GM11168 (cell line): ENCODE measurements around the gene RNF175.
"Not testable (repeated sequence)": the region's sequence is repeated elsewhere in the genome, so short reads cannot be mapped to it uniquely, and the experiment has no call there.

Source experiments
- in situ Hi-C: fragments of 300-500 bp; cut with MboI; formaldehyde crosslinking; loops from one replicate; pipeline ENCODE4 v1.12.0; 2022; ENCODE audit warnings: low sequenced_read_pairs; ENCODE audit not compliant: unreplicated experiment

RNF175 gene

GRCh38 chr4:153705743-153706468 lies 53.9 kb downstream of the RNF175 start:
- in situ Hi-C loops = no loop called here

DNA sequence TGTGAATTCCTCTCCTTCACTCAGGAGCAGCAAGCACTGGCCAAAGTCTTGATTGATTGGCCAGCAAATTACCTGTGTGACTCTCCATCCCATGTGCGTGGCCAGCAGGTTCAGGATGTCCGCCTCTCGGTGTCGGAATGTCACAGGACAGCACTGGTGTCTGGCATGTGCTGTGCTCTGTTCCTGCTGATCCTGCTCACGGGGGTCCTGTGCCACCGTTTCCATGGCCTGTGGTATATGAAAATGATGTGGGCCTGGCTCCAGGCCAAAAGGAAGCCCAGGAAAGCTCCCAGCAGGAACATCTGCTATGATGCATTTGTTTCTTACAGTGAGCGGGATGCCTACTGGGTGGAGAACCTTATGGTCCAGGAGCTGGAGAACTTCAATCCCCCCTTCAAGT lies 55.3 kb downstream of the RNF175 start:
- in situ Hi-C loops = no loop called here

- in situ Hi-C loops = no loop called here
Observed at GRCh38 chr4:153684971-153685371, 74.9 kb downstream of the RNF175 start.

DNA sequence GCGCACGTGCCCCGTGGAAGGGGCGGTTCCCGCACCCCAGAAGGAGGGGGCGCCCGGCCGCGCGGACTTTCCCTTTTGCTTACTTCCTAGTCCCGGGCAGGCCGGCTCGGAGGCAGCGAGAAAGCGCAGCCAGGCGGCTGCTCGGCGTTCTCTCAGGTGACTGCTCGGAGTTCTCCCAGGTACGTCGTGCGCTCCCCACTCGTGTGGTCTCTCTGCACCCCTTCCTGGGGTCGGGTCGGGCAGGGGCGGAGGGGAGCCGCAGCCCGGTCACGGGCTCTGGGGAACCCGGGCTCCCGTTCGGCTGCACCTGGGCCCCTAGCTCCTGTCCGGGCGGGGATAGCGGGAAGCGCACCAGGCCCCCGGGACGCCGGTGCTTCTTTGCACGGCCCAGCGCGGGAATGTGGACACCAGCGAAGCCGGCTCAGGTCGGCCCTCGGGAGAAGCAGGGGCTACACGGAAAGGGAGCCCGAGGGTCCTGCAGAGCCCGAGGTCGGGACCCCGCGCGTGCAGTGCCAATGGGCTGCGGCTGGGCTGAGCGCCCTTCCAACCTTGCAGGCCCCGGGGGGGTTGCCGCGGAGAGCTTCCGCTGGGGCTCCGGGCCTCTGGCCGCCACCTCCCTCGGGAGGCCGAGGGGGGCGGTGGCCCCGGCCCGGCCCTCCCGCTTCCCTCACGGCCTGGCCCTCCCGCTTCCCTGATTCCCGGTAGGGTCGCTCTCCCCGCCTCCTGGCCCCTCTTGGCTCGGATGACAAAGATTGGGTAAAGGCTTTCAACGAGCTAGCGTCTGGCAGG lies 75.4 kb downstream of the RNF175 start, which contains the start of gene TLR2:
Gene TLR2, plus strand, starts transcription at position 99 of the 789 bp plus-strand sequence. CDS start 18,628 bp downstream, outside the sequence.
- in situ Hi-C loops = no loop called here

DNA sequence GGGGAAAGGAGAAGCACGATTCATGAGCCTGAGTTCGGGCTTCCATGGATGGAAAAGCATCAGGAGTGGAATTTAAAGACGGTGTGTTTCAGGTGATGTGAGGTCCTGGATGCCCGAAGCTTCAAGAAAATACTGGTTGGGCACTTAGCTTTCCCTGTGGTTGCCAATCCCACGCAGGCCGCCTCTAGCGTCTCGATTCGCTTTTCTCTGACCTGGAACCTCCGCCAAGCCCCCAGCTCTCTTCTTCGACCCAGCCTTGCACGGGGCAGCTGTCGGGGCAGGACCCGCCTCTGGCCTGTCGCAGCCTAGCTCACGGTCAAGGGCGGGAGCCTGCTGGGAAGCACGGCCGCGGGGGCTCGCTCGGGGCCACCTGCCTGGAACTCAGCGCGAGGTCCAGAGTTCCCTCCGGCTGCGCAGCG lies 76.1 kb downstream of the RNF175 start:
- in situ Hi-C loops = no loop called here

DNA sequence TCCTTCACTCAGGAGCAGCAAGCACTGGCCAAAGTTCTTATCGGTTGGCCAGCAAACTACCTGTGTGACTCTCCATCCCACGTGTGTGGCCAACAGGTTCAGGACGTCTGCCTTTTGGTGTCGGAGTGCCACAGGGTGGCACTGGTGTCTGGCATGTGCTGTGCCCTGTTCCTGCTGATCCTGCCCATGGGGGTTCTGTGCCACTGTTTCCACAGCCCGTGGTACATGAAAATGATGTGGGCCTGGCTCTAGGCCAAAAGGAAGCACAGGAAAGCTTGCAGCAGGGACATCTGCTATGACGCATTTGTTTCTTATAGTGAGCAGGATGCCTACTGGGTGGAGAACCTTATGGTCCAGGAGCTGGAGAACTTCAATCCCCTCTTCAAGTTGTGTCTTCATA lies 80.3 kb downstream of the RNF175 start:
- in situ Hi-C loops = no loop called here

- in situ Hi-C loops = no loop called here
Observed at GRCh38 chr4:153676984-153677383, 82.8 kb downstream of the RNF175 start.

DNA sequence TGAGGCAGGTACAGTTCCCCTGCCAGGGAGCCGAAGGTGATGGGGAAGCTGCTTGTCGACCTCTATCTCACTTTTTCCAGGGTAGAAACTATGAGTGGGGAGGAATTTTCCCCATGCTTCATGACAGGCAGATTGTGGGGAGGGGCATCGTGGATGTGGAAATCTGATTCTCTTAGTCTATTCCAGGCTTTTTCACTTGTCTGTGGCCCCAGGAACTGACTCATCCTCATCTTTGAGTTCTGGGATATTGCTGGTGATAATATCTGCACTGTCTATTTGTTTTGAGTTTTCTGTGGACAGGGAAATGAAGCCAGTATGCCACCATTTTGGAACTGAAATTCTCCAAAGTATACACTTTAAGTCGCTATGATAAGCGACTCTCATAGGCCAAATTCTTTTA lies 83.3 kb downstream of the RNF175 start:
- in situ Hi-C loops = no loop called here

DNA sequence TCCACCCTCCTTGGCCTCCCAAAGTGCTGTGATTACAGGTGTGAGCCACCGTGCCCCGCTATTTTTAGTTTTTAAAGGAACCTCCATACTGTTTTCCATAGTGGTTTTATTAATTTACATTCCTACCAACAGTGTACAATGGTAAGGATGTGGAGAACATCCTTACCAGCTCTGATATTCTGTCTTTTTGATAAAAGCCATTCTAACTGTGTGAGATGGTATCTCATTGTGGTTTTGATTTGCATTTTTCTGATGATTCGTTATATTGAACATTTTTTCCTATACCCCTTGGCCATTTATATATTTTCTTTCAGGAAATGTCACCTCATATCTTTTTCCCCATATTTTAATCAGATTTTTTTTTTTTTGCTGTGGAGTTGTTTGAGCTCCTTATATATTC lies 90.0 kb downstream of the RNF175 start:
- in situ Hi-C loops = no loop called here

- in situ Hi-C loops = no loop called here
Observed at GRCh38 chr4:153668647-153669046, 91.2 kb downstream of the RNF175 start.

- in situ Hi-C loops = not testable (repeated sequence)
Observed at GRCh38 chr4:153666505-153666904, 93.3 kb downstream of the RNF175 start.

DNA sequence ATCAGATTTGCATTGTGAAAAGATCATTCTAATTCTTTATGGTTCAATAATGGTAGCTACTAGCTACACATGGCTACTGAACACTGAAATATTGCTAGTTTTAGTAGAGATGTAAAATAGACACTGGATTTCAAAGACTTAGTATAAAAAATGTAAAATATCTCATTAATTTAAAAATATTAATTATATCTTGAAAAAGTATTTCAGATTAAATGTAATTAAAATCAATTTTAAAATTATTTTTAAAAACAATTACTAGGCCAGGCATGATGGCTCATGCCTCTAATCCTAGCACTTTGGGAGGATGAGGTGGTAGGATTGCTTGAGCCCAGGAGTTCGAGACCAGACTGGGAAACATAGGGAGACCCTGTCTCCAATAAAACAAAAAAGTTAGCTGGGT lies 96.2 kb downstream of the RNF175 start:
- in situ Hi-C loops = no loop called here

- in situ Hi-C loops = no loop called here
Observed at GRCh38 chr4:153661908-153662307, 97.9 kb downstream of the RNF175 start.

DNA sequence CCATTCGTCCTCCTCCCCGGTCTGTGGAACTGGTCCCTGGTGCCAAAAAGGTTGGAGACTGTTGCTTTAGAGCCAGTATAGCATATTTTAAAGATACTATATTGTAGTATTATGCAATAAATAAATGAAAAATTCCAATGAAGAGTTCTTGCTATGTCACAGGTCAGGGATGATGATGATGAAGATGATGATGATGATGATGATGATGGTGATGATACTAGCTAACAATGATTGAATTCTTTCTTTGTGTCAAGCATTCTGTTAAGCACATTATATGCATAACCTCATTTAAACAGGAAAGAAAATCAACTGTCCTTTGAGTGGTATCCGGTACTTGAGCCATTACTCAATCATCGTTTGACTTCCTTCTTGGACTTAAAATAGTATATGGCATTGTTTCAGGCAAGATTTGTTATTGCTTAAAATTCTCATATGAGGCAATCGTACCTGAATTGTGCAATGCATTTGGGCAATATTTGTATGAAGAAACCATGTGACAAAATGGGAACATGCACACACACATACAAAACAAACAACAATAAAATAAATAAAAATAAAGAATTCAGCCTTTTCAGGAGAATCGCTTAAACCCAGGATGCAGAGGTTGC lies 98.5 kb downstream of the RNF175 start:
- in situ Hi-C loops = no loop called here
